NCI-H460 (cell line): ENCODE results near the gene HGD. TPM values are rescaled to one million over a fixed set of nuclear protein-coding genes. Genes with fewer than 3 reads are reported as not detected.
"Not testable (repeated sequence)": the region's sequence is repeated elsewhere in the genome, so short reads cannot be mapped to it uniquely, and the experiment has no call there.

Source experiments
- DNase-seq: peaks from one replicate; pipeline ENCODE4 v3.0.0-alpha.2; 2016; ENCODE audit warnings: low read depth; ENCODE audit errors: extremely low read depth
- total RNA-seq: library from RNA; depleted of rRNA; stranded (reverse); fragments of >200 nt; shearing (Covaris generic); gene quantifications from 2 replicates; pipeline ENCODE4 v1.2.3, GENCODE V29; 2014

HGD gene
- total RNA-seq, 1 experiment from 2014 or later, result 1.3 TPM

- no peak for DNase-seq
Observed at GRCh38 chr3:120641696-120642246, 40.3 kb downstream of the HGD start.

GRCh38 chr3:120640231-120640630, 41.8 kb downstream of the HGD start:
- no peak for DNase-seq

DNA sequence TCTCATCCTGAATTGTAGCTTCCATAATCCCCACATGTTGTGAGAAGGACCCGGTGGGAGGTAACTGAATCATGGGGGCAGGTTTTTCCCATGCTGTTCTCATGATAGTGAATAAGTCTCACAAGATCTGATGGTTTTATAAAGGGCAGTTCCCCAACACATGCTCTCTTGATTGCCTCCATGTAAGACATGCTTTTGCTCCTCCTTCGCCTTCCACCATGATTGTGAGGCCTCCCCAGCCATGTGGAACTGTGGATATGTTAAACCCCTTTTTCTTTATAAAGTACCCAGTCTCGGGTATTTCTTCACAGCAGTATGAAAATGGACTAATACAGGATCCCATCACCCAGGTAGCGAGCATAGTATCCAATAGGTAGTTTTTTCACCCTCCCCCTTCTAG, 43.2 kb downstream of the HGD start:
- not testable (repeated sequence) for DNase-seq

- DNase-seq, result no peak
Observed at GRCh38 chr3:120637851-120638559, 44.0 kb downstream of the HGD start.

- DNase-seq, result no peak
Observed at GRCh38 chr3:120636795-120637401, 45.1 kb downstream of the HGD start.

DNA sequence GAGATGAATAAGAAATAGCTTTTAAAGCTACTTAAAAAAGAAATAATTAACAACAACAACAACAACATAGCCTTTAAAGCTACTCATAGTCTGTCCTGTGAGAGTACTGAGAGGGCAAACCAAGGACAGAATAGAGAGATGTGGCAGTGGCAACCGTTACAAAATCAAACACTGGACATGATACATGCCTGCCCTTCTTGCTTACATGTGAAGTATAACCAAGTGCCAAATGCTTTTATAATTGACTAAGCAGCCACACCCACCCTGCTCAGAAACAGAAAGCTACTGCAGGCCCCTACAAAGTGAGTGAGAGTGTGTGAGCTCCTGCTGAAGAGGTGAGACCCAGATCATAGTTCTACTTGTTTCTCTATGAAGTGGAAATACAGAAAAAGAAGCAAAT, 47.5 kb downstream of the HGD start:
- peak; percentile 56 for DNase-seq

GRCh38 chr3:120625159-120625586, 56.9 kb downstream of the HGD start:
- DNase-seq, result no peak

DNA sequence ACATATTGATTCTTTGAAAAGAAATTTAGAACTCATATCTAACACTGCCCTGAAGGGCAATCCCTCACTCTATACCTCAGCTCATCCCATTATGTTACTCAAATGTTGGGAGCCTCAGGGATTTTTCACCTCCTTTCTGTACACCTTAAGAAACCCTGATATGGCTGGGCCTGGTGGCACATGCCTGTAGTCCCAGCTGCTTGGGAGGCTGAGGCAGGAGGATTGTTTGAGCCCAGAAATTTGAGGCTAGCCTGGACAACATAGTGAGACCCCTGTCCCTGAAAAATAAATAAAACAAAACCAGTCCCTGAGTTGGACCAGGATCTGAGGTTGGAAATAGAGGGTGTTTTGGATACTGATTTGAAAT, 58.3 kb downstream of the HGD start:
- DNase-seq, result no peak

- DNase-seq, result peak; percentile 67
Observed at GRCh38 chr3:120622870-120623726, 58.9 kb downstream of the HGD start.

DNA sequence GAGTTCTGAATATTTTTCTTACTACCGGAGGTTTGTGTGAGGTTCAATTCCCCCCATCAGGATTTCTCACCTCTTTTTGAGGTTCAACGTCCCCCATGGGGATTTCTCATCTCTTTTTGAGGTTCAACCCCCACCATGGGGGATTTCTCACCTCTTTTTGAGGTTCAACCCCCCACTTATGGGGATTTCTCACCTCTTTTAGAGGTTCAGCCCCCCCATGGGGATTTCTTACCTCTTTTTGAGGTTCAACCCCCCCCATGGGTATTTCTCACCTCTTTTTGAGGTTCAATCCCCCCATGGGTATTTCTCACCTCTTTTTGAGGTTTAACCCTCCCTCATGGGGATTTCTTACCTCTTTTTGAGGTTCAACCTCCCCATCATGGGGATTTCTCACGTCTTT, 59.6 kb downstream of the HGD start:
- no peak for DNase-seq

DNA sequence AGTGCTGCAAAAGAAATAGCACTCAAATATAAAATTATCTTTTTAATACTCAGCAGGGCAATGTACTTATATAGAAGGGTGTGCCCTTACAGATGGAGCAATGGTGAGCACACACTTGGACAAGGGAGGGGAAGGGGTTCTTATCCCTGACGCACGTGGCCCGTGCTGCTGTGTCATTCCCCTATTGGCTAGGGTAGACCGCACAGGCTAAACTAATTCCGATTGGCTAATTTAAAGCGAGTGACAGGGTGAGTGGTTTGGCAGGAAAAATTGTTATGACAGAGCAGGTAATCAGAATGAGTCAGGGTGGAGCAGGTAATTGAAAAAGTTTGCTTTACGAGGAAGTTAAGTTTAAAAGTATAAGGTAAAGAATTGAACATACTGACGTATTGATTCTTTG, 65.3 kb downstream of the HGD start:
- DNase-seq, result not testable (repeated sequence)

DNA sequence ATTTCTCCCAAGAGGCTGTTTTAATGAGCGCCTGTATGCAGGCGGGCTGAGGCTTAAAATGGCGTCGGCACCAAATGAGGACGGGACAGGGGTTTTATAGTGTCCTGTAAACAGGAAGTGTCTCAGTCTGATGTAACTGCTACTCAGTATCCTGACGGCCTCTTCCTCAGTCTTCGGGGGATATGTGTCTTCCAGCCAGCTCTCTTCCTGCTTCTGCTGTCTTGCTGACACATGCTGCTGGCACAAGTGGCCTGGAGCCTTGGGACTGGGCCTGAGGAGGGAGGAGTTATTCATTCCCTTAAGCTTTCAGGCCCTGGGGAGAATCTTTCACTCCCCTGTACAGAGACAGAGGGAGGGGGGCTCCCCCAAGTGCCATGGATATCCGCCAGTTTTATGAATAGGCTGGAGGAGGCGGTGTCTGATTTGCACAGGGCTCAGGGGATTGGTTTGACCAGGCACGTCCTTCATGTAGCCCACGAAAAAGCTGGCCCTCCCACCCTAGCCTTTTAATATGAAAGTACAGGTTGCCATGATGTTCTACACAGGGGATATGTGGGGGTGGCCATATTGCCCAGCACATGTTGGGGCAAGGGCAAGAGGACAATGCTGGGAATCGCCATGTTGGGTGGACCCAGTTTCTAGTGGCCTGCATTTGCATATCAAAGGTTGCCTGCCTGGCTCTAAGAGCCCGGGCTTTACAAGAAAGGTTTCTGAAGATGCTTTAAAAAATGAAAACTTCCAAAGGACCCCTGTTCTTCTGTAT, 66.0 kb downstream of the HGD start:
- no peak for DNase-seq

DNA sequence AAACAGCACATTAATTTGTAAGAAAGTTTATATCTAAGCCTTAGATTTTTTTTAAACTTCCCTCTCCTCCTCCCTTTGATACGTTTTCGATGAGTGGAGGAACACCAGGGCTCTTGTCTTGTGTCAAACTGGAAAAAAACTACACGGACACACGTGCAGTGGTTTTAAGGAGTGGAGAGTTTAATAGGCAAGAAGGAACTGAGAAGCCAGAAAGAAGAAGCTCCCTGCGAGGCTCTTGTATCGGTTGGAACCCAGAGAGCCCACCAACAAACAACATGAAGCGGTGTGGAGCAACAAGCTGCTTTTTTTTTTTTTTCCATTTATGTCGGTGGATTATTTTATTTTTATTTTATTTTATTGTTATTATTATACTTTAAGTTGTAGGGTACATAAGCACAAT, 67.3 kb downstream of the HGD start:
- no peak for DNase-seq

DNA sequence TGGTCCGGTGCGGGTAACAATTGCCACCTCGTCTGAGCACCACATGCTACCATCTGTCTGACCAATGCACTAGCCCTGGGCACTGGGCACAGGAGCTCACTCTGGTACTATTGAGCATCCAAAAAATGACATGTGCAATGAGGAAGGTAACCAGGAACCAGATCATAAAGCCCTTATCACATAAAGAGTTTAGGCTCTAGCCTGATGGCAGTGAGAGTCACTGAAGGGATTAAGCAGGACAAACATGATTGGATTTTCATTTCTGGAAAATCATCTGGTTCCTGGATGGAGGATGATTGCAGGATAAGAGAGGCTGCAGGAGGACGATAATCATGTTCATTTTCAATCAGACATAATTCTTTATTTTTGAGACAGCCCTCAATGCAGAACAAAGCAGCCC, 73.5 kb downstream of the HGD start:
- no peak for DNase-seq

DNA sequence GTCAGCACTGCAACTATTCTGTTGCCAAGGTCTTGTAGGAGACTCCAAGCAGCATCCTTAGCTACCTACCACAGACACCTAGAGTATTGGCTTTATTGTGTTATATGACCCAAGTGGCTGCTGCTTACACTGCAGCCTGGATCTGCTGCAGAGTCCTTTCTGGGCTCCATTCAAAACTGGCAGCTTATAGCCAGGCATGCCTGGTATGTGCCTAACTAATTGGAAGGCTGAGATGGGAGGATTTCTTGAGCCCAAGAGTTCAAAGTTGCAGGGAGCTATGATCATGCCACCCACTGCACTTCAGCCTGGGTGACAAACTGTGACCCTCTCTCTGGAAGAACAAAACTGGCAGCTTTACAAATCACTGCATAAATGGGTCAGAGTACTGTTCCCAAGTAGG, 77.3 kb downstream of the HGD start:
- DNase-seq, result no peak

DNA sequence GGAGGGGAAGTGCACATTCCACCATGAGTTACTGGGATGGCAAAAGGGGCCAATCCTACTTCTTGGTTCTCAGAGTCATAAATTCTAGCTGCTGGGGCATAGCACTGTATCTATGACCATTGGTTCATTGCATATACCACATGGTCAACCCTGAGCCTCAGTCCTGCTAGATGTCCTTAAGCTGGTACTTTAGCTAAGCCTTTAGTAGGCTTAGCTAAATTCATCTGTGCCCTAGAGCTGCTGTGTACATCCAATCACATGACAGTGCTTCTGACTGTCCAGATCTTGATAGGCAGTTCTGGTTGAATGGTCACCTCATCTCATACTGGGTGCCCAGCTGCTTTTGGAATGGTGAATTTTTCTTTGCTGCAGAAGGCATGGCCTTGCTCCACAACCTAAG, 77.7 kb downstream of the HGD start:
- no peak for DNase-seq

GRCh38 chr3:120602682-120603081, 79.4 kb downstream of the HGD start:
- no peak for DNase-seq

DNA sequence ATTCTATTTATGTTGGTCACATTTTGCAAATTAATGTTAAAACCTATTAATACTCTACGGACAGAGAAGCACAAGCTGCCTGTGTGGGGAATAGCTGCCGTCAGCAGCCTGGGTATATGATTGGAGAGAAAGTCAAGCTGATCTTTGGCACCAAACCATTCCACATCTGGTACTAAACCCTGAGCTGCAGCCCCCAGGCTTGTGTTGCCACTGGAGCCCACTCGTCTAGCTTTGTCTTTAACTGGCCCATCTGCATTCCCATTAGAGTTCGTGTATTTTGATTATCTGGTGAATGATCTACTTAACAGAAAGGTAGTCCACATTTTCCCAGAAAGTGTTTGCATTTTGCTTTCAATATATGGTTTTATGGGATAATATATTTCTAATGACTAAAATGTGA, 80.5 kb downstream of the HGD start:
- DNase-seq, result no peak

- DNase-seq, result no peak
Observed at GRCh38 chr3:120599211-120599610, 82.8 kb downstream of the HGD start.

GRCh38 chr3:120597445-120598049, 84.5 kb downstream of the HGD start:
- DNase-seq, result no peak
